DOHH2 (cell line): ENCODE measurements around the gene FBXW2.

Experiments used
- EZH2phosphoT487 ChIP-seq: fragments of 200-600 bp; sonication (generic); IDR thresholded peaks from 2 replicates; pipeline ENCODE4 v1.6.1; 2017; ENCODE audit warnings: borderline replicate concordance, mild to moderate bottlenecking, antibody characterized with exemption, low read length, moderate library complexity, mixed read lengths
- TF ChIP-seq, protein P1 (sequence below): fragments of 200-600 bp; sonication (generic); IDR thresholded peaks from one replicate; pipeline ENCODE4 v1.5.1; 2014; ENCODE audit warnings: antibody characterized with exemption, mild to moderate bottlenecking, low read depth, low read length; ENCODE audit not compliant: poor library complexity, severe bottlenecking

DNA sequence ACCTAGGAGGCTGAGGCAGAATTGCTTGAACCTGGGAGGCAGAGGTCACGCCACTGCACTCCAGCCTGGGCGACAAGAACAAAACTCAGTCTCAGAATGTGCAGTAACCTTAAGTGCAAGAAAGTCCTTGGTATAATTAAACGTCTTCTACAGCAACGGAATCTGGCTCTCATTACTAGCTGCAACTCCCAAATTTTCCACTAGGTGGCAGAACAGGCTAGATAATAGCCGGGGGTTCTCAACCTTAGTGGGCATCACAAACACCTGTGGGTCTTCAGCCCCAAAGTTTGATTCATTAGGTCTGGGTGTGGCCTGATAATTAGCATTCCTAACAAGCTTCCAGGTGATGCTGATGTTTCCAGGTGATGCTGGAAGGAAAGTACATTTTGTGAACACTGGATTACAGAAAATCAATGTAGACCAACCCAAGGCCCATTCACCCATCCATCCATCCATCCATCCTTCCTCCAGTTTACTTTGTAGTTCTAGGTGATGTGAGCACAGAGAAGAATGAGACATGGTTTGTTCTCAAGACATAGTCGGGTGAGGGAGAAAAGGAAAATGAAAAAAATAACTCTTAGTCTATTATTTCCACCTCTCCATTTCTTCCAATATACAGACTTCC, 37.3 kb downstream of the FBXW2 start:
- TF ChIP-seq, protein P1, sequence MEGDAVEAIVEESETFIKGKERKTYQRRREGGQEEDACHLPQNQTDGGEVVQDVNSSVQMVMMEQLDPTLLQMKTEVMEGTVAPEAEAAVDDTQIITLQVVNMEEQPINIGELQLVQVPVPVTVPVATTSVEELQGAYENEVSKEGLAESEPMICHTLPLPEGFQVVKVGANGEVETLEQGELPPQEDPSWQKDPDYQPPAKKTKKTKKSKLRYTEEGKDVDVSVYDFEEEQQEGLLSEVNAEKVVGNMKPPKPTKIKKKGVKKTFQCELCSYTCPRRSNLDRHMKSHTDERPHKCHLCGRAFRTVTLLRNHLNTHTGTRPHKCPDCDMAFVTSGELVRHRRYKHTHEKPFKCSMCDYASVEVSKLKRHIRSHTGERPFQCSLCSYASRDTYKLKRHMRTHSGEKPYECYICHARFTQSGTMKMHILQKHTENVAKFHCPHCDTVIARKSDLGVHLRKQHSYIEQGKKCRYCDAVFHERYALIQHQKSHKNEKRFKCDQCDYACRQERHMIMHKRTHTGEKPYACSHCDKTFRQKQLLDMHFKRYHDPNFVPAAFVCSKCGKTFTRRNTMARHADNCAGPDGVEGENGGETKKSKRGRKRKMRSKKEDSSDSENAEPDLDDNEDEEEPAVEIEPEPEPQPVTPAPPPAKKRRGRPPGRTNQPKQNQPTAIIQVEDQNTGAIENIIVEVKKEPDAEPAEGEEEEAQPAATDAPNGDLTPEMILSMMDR: peak; percentile 90
- no peak for TF ChIP-seq EZH2phosphoT487
